OCI-LY7 (cell line): Measurements from ENCODE around the gene CUBN. TPM values are rescaled to one million over a fixed set of nuclear protein-coding genes. Genes with fewer than 3 reads are reported as not detected.

Experiments
- BruUV-seq: library from RNA; stranded (reverse); fragments of 400-500 nt; replicated peaks from 2 replicates; lab custom pipeline; 2021; lab: Mats Ljungman, UMichigan
- CTCF ChIA-PET: fragments of 300-600 bp; sonication (Branson Sonifier 250); formaldehyde crosslinking; loops from one replicate; lab custom pipeline; 2022; ENCODE audit warnings: antibody characterized with exemption; ENCODE audit not compliant: unreplicated experiment; lab: Charles Lee
- POLR2A ChIA-PET: fragments of 300-600 bp; sonication (Branson Sonifier 250); formaldehyde crosslinking; loops from one replicate; lab custom pipeline; 2022; ENCODE audit warnings: antibody characterized with exemption; lab: Charles Lee
- DNase-seq: peaks from one replicate; pipeline ENCODE4 v3.0.0-alpha.2; 2015; ENCODE audit warnings: low spot score
- H2AFZ ChIP-seq: fragments of 200-600 bp; sonication (generic), shearing (Covaris generic); 2 replicates; pipeline ENCODE4 v1.6.1; 2014; ENCODE audit warnings: mild to moderate bottlenecking, antibody characterized with exemption, low read length, moderate library complexity
- H3K27ac ChIP-seq: fragments of 200-600 bp; sonication (generic); 2 replicates; pipeline ENCODE4 v1.5.1; 2014; ENCODE audit warnings: mixed run types, low read depth, mild to moderate bottlenecking, moderate library complexity, low read length, inconsistent platforms; ENCODE audit not compliant: poor library complexity, severe bottlenecking
- H3K36me3 ChIP-seq: fragments of 200-600 bp; sonication (generic); 2 replicates; pipeline ENCODE4 v1.6.1; 2014; ENCODE audit warnings: mild to moderate bottlenecking, antibody characterized with exemption, low read length, moderate library complexity, mixed read lengths; ENCODE audit not compliant: insufficient read depth
- H3K4me1 ChIP-seq: fragments of 200-600 bp; sonication (generic); 2 replicates; pipeline ENCODE4 v1.5.1; 2014; ENCODE audit warnings: mild to moderate bottlenecking, low read length; ENCODE audit not compliant: insufficient read depth, poor library complexity, severe bottlenecking
- H3K4me2 ChIP-seq: fragments of 200-600 bp; sonication (generic); 2 replicates; pipeline ENCODE4 v1.6.1; 2014; ENCODE audit warnings: mild to moderate bottlenecking, low read length
- H3K4me3 ChIP-seq: fragments of 200-600 bp; sonication (generic); 2 replicates; pipeline ENCODE4 v1.5.1; 2014; ENCODE audit warnings: mild to moderate bottlenecking, low read depth, low read length; ENCODE audit not compliant: poor library complexity, severe bottlenecking
- H3K79me2 ChIP-seq: fragments of 200-600 bp; sonication (generic); 2 replicates; pipeline ENCODE4 v1.6.1; 2016; ENCODE audit warnings: low read depth, mild to moderate bottlenecking, low read length, moderate library complexity, mixed read lengths; ENCODE audit not compliant: insufficient read depth
- H3K9me2 ChIP-seq: fragments of 200-600 bp; sonication (generic); 2 replicates; pipeline ENCODE4 v1.6.1; 2016; ENCODE audit warnings: mild to moderate bottlenecking, low read length, mixed read lengths; ENCODE audit not compliant: insufficient read depth
- H3K9me3 ChIP-seq: fragments of 200-600 bp; sonication (generic); 2 replicates; pipeline ENCODE4 v1.6.1; 2014; ENCODE audit warnings: mild to moderate bottlenecking, mixed run types, low read length, mixed read lengths
- H4K20me1 ChIP-seq: fragments of 200-600 bp; sonication (generic); 2 replicates; pipeline ENCODE4 v1.6.1; 2014; ENCODE audit warnings: mild to moderate bottlenecking, antibody characterized with exemption, low read length, moderate library complexity, mixed read lengths; ENCODE audit not compliant: insufficient read depth
- CTCF ChIP-seq: fragments of 200-600 bp; sonication (generic); conservative IDR thresholded peaks from 2 replicates; pipeline ENCODE4 v1.5.1; 2014; ENCODE audit warnings: mild to moderate bottlenecking, antibody characterized with exemption, low read length, moderate library complexity, mixed read lengths
- EZH2phosphoT487 ChIP-seq: fragments of 200-600 bp; sonication (generic); IDR thresholded peaks from 2 replicates; pipeline ENCODE4 v1.6.1; 2018; ENCODE audit warnings: low read depth, borderline replicate concordance, mild to moderate bottlenecking, mixed run types, antibody characterized with exemption, low read length, moderate library complexity, mixed read lengths
- intact Hi-C: fragments of 100-400 bp; cut with micrococcal nuclease; formaldehyde crosslinking; loops from one replicate; pipeline ENCODE4 v1.10.0; 2022; ENCODE audit not compliant: unreplicated experiment
- total RNA-seq, 2 experiments: library from RNA; depleted of rRNA in 1 of 2; stranded (reverse); fragments of >200 nt in 1 of 2; shearing (Covaris generic) in 1 of 2; gene quantifications; 2 replicates each; pipeline ENCODE4 v1.2.3, GENCODE V29; 2014 to 2022

The CUBN gene
- total RNA-seq, 2 experiments from 2014 or later = 0.13 to 0.25 TPM

- Histone ChIP-seq H3K36me3 (no peaks in the 10 kb centered on the region), H3K4me2 (no peak overlapping the region), H2AFZ (no peak overlapping the region), H3K79me2 (no peaks in the 10 kb centered on the region), H3K9me2 (no peaks in the 10 kb centered on the region), H3K4me1 (no peaks in the 10 kb centered on the region), H3K4me3 (no peak overlapping the region), H3K9me3 (no peaks in the 10 kb centered on the region), H4K20me1 (no peaks in the 10 kb centered on the region), H3K27ac (no peak overlapping the region)
- ChIA-PET CTCF (no interaction called here), POLR2A (interaction anchor here (0.6 kb wide), 1 partner anchor 1473 kb away, joined by 3 read pairs; no protein-coding TSS in a partner anchor)
- DNase-seq = no peak
- BruUV-seq = no TSS peak
- intact Hi-C loops = no loop called here
- no peak for TF ChIP-seq EZH2phosphoT487
Observed at GRCh38 chr10:16919121-16919982, 210.3 kb downstream of the CUBN start.

DNA sequence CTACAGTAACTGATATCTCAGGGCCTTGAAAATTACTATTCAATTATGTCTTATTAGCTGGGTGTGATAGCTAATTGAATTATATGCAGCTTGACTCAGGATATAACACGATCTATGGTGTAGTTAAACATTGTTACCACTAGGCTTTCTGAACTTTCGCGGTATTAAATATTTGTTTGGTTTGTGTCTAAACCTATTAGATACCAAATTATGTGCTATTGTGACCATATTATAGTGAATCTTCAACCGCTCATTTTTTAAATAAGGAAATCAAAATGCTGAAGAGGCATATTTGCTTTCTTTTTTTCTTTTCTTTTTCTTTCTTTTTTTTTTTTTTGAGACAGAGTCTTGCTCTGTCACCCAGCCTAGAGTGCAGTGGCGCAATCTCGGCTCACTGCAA, 213.1 kb downstream of the CUBN start:
- intact Hi-C loops = no loop called here
- ChIA-PET POLR2A (interaction anchor here (0.6 kb wide), 1 partner anchor 1835 kb away, joined by 3 read pairs; no protein-coding TSS in a partner anchor), CTCF (no interaction called here)
- TF ChIP-seq EZH2phosphoT487 (no peak), CTCF (no peak)
- DNase-seq = no peak
- no peaks in the 10 kb centered on the region for H4K20me1 ChIP-seq
- H3K9me3 ChIP-seq = no peaks in the 10 kb centered on the region
- H3K4me3 ChIP-seq = no peak overlapping the region
- H3K27ac ChIP-seq = no peak overlapping the region
- H3K4me2 ChIP-seq = no peak overlapping the region
- H3K79me2 ChIP-seq = no peaks in the 10 kb centered on the region
- H3K36me3 ChIP-seq = no peaks in the 10 kb centered on the region
- no TSS peak for BruUV-seq
- H3K4me1 ChIP-seq = no peaks in the 10 kb centered on the region
- H3K9me2 ChIP-seq = no peaks in the 10 kb centered on the region
- H2AFZ ChIP-seq = no peak overlapping the region

GRCh38 chr10:16915300-16915699, 214.3 kb downstream of the CUBN start:
- CTCF ChIA-PET = no interaction called here
- H4K20me1 ChIP-seq = no peaks in the 10 kb centered on the region
- no TSS peak for BruUV-seq

More at GRCh38 chr10:16915300-16915699, 214.3 kb downstream of the CUBN start:
- TF ChIP-seq EZH2phosphoT487 (no peak), CTCF (0 out of 2 replicates have a peak, but pooled peaks have one; percentile 13)
- Histone ChIP-seq H2AFZ (no peak overlapping the region), H3K4me1 (no peaks in the 10 kb centered on the region), H3K4me3 (no peak overlapping the region), H3K9me3 (no peaks in the 10 kb centered on the region), H3K79me2 (no peaks in the 10 kb centered on the region), H3K36me3 (no peaks in the 10 kb centered on the region), H3K27ac (no peak overlapping the region), H3K4me2 (no peak overlapping the region), H3K9me2 (no peaks in the 10 kb centered on the region)
- POLR2A ChIA-PET = no interaction called here
- intact Hi-C loops = no loop called here
- DNase-seq = no peak
